GM18858 (cell line): ENCODE results near the gene ORC4.

ENCODE experiments used
- ATAC-seq: cut with Tn5 transposase; IDR thresholded peaks from one replicate; pipeline ENCODE4 v1.9.1; 2021; ENCODE audit not compliant: unreplicated experiment

ORC4 gene

DNA sequence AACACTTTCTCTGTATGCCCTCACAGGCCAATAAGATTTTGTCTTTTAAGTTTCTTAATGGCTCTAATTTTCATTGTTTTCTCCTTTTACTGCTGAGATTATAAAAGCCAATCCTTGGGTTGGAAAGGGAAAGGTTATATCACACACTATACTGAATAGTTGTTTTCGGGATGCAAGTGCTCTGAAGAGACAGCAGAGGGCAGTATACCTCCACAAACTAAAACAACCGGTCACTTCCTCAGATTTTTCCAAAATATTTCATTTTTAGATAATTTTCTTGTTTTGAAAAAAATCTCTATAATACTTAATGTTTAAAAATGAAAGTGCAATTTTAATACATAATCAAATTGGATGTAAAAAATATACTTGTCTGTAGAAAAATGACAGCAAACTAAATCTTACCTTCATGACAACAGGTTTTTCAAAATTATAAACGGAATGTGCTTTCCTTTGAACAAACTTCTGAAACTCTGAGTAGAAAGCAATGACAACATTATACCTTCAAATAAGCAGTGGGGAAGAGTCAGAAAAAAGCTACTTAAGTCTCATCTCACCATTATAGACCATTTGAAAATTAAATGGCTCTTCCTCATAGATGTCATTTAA lies 82.7 kb downstream of the ORC4 start:
- ATAC-seq: peak; percentile 49

DNA sequence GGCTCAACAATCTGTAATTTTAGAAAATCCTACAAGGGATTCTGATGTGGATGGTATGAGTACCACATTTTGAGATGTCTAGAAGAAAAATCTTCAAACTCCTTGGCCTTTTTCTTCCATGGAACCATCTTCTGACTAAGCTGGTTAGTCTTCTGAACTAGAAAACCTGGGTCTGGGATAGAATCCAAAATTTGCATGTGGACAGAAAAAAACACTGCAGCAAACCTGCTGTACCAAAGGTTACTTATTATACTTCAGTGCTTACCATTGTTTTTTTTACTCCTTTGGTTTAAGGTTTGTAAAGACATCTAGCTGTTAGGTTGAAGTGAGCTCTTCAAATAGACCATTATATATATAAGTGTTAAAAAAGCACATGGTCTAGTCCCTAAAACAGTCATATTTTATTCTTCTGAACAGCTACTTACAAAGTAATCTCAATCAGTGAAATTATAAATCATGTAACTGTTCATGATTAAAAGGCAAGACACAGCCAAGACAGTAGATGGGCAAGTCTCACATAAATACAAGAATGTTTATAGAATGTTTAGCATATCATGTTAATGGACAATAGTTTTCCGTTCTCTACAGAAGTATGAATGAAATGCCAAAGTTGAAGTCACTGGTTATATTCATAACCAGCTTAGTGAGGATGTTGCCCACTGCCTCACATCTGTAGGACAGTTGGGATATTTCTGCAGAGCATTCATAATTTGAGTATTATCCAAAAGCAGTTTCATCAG lies 85.5 kb downstream of the ORC4 start:
- ATAC-seq: no peak

DNA sequence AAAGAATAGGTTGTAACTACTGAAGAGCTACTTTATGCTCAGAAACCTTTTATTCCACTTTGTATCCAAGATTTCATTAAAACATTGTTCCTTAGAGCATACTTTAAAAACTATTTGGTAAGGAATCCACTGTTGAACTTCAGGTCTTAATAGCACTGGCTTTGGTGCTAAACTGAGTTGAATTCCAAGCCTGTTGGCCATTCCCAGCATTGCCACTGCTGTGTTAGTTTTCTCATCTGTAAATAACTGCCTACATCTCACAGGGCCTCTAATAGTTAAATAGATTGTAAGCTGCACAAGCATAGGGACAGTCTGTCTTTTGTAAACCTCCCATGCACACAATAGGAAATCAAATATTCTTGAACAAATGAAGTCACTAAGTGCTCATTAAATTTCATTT lies 86.6 kb downstream of the ORC4 start:
- ATAC-seq: no peak

DNA sequence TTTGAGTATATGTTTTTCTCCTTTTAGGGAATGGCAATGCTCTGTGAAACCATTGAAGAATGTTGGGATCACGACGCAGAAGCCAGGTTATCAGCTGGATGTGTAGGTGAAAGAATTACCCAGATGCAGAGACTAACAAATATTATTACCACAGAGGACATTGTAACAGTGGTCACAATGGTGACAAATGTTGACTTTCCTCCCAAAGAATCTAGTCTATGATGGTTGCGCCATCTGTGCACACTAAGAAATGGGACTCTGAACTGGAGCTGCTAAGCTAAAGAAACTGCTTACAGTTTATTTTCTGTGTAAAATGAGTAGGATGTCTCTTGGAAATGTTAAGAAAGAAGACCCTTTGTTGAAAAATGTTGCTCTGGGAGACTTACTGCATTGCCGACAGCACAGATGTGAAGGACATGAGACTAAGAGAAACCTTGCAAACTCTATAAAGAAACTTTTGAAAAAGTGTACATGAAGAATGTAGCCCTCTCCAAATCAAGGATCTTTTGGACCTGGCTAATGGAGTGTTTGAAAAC lies 93.4 kb downstream of the ORC4 start:
- ATAC-seq: no peak

DNA sequence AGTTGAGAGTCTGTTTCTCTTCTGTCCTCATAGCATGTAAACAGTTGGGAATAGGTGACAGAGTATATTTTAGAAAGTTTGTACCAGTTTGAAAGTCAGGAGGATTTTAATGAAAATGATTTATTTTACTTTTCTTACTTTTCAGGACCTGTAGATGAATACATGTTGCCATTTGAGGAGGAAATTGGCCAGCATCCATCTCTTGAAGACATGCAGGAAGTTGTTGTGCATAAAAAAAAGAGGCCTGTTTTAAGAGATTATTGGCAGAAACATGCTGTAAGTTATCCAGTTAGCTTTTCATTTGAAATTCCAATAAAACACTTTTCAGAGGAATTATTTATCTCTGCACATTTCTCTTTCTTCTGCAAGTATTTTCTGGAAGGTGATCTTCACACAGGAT lies 94.7 kb downstream of the ORC4 start:
- ATAC-seq: no peak

DNA sequence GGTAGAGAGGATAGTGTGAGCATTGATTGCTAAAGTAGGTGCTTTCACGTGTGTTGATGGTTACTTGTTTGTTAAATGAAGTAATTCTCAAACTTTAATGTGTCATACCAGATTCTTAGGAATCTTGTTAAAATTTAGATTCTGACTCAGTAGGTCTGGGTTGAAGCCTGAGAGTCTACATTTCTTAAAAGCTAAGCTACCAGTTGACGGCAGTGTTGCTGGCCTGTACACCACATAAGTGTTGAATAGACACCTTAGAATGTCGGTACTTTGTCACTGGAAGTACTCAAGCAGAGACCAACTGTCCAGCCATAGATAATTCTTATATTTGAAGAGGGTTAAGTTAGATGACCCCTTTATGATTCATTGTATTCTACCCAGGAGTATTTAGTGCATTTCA lies 95.9 kb downstream of the ORC4 start:
- no peak for ATAC-seq

DNA sequence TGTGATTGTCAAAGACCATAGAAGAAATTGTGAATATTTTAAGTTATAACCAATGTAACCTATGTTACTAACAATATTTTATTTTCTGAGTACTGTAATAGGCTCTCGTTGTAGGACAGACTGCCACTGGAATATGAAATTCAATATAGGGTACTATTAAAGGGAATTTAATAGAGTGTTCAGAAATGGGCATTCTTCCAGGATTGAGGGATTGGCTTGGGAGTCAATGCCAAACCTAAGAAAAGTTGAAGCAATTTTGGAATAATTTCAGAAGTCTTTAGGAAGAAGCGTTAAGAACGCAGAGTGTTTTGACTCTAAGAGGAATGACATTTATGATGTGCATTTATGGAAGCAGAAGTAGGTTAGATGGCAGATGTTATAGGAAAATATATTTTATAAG lies 96.7 kb downstream of the ORC4 start:
- no peak for ATAC-seq

DNA sequence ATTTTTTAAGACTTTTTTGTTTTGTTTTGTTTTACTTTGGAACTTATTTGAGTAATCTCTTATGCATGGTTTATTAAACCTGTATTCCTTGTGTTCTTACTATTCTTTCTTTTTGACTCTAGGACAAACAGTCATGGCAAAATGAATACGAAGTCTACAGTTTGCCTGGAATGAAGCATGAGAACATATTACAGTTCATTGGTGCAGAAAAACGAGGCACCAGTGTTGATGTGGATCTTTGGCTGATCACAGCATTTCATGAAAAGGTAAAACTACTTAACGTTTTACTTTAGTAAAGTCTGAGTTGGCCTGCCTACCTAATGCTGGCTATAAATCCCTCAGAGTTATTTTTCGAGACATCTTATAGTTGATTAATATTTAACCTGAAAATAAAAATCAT lies 103.4 kb downstream of the ORC4 start:
- ATAC-seq: no peak

DNA sequence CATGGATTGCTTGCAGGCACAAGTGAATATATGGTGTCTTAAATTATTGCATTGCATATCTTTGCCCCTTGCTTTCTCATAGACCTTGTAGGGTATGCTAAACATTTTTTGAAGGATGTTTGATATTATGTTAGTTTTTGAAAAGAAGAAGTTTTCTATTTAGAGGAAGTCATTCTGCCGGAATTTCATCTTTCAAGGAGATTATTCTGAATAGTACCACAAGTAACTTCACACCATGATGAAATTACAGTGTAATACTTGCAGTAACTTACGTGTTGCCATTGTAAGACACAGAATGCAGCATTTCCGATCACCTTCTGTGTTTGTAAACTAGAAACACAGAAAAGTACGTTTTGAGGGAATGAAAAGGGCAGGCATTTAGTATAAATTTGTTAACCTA lies 103.8 kb downstream of the ORC4 start:
- no peak for ATAC-seq

DNA sequence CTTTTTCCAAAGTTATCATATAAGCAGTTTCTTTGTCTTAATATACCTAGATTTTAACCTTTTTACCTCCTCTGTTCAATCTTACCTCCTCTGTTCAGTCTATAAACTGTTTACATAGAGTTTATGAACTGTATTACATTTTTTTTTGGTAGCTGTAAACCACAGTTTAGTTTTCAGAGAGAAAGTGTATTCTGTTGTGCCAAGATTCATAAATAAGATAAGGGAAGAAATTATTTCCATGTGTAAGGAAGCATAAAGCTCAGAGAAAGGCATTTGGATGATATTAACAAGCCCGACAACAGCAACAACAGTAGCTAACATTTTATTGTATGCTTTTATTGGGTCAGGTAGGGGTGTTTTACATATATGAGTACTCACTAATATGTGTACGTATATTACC lies 104.5 kb downstream of the ORC4 start:
- no peak for ATAC-seq

DNA sequence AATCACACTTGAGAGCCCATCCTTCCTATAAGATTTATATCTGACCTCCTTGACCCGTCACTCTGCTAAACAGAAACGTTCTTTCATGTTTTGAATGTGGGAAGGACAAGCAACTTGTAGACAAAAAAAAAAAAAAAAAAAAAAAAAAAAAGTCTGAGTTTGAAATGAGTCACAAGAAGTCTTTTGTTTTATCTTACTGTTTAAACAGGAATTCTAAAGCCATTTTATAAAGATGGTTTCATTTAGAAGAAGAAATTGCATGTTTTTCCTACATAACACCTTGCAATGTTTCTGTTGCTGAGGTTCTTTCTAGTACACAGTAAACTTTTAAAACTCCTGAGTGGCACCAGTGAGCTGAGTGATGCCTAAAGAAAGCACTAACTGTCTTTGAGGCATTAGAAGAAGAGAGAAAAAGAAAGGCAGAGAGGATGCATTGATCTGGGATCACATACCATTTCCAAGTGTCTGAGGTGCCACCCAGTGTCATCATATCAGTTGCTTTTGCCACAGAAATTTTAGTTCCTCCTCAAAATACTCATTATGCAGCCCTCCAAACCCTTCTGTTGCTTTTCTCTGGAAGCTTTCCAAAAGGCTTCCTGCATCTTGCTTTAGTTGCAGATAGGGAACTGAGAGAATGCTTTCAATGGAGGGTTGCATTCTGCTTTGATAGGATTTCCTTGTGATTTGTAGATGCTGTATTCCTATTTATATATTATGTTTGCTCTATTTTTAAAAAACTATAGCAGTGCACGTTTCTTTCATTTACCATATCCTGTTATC lies 106.6 kb downstream of the ORC4 start:
- ATAC-seq: no peak

DNA sequence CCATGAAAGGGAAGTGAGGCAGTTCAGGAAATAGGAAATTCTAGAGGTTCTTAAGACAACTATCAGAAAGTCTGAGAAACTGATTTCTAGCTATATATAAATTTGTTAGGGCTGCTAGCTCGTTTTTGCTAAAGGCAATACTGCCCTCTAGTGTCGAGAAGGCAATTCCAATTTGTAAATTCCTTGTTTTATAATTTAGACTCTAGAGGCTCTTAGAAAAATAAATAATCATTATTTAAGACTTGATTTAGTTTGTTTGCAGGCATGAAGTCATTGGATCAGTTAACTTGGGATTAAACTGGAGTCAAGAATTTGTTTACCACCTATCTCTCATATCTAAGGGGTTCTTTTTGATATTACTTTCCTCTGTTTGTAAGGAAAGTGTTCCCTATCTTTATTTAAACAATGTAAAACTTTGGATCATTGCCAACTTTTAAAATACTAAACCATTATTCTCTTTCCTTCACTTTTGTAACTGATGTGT lies 109.5 kb downstream of the ORC4 start:
- ATAC-seq: no peak

DNA sequence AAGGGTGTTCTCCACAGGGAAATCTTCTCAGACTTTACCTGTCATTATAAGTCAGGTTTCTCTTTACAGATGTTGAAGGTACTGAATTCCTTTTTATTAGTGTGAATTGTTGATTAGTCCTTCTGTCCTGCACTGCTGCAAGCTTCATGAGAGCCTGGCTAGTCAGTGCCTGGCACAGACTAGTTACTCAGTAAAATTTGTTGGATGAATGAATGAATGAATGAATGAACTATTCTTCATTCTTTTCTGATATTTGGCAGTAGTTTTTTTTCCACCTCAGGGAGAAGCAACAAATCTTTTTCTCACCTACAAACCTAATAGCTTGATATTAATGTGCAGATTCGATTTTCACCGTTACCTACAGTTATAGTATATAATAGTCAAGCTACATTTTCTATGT lies 111.4 kb downstream of the ORC4 start:
- ATAC-seq: no peak

DNA sequence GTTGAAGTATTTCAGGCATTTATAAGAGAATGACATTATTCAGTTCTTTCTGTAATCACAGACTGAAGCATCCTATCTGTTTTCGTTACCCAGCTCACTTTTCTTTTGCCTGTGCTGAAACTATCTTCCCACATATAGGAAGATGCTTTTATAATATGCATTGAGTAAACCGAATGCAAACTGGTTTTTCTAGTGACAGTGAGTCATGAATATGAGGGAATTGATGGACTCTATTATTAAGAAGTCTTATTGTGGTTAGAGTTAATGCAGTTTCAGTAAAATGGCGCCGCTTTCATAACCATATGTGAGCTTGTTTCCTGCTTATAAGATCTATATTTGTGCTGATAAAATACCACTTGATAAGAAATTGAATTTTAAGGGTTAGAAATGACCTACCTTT lies 116.5 kb downstream of the ORC4 start:
- no peak for ATAC-seq

DNA sequence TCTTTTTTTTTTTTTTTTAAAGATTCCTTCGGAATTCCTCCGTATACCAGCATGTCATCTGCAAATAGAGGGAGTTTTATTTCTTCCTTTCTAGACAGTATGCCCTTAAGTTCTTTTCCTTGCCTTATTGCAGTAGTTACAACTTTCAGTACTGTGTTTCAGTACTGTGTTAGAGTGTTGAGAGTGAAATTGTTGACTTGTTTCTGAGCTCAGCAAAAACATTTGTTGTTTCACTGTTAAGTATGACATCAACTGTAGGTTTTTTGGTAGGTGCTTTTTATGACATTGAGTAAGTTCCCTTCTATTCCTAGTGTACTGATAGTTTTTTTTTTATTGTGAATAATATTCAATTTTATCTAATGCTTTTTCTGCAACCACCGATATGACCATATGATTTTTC lies 131.9 kb downstream of the ORC4 start:
- ATAC-seq: peak; percentile 71

DNA sequence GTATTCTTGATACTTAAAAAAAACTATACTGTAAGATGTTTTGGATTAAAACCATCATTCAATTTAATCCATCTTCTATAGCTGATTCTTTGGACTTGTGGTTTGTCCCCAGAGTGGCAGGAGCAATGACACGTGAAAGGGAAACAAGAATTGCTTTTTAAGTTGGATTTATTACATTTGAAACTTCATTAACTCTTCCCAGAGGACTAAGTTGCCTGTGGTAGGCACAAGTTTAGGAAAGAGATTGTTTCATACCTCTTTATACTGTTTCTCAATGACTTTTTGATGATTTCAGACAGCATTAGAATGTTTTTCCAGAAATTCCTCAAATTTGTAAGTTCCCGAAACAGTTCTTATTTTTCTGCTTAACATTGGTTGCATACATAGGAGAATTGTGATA lies 134.4 kb downstream of the ORC4 start:
- ATAC-seq: no peak

DNA sequence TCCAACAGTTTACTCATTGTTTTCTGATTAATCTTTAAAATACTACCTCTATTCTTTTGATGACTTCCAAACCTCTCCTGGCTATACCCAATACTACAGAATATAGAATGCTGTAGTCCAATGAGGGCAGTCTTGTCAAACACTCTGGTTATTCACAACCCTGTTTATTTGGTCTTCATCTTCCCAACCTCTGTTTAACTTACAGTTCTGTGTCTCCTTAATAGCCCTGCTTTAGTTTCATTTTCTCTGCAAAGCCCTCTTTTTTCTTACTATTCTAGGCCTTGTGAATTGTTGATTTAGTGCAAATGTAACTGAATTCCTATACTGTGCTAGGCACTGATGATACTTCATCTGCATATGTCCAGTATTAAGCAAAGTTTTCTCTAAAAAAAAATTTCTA lies 135.7 kb downstream of the ORC4 start:
- ATAC-seq: no peak

DNA sequence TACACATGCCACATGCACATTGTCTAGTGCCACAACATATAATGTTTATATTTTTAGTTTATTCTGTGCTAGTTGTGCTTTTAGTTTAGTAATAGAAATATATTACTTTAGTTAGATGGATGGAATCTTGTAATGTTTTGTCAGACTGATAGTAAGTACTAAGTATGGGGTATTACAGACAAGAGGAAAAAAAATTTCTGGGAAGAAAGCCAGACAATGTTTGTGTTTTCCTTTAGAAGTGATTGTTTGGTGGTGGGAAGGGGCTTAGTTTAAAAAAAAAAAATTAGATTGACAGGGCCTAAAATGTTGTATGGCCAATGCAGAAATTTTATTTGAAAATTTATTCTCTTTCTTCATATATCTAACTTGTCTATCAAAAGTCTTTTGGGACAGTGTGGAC lies 137.9 kb downstream of the ORC4 start:
- ATAC-seq: no peak
